HCT116 (cell line): ENCODE data around the gene YWHAB. TPM values are rescaled to one million over a fixed set of nuclear protein-coding genes. Genes with fewer than 3 reads are reported as not detected.

Source experiments
- ATAC-seq: fragments of 200-7000 bp; cut with Tn5 transposase; 2 replicates; pipeline ENCODE4 v1.9.1; 2020; ENCODE audit warnings: mild to moderate bottlenecking, moderate library complexity
- BruUV-seq: library from RNA; stranded (reverse); fragments of 400-500 nt; replicated peaks from 2 replicates; lab custom pipeline; 2021; lab: Mats Ljungman, UMichigan
- CTCF ChIA-PET: fragments of 300-600 bp; sonication (Branson Sonifier 250); formaldehyde crosslinking; loops from one replicate; lab custom pipeline; 2021; ENCODE audit warnings: antibody characterized with exemption; lab: Charles Lee
- POLR2A ChIA-PET: fragments of 300-600, 350-600 bp; sonication (Branson Sonifier 250); formaldehyde crosslinking; loops from one replicate; lab custom pipeline; 2021; ENCODE audit warnings: antibody characterized with exemption; lab: Charles Lee
- RAD21 ChIA-PET, 2 experiments: fragments of 300-600 bp; sonication (Branson Sonifier 250); formaldehyde crosslinking; loops; one replicate each; lab custom pipeline; 2023; ENCODE audit warnings: low total read pairs in 2 of 2; ENCODE audit not compliant: uncharacterized antibody in 2 of 2, unreplicated experiment in 2 of 2, low non-redundant PET in 1 of 2; lab: Charles Lee
- DNase-seq: peaks from one replicate; pipeline ENCODE4 v3.0.0-alpha.2; 2010; ENCODE audit warnings: low read depth, low spot score
- H2AFZ ChIP-seq: fragments of 200-600 bp; shearing (Covaris generic), sonication (generic); 2 replicates; pipeline ENCODE4 v1.6.1; 2017; ENCODE audit warnings: low read depth, mixed run types, mixed read lengths, antibody characterized with exemption, low read length; ENCODE audit not compliant: poor library complexity, severe bottlenecking
- H3K27ac ChIP-seq: 2 replicates; pipeline ENCODE4 v1.5.1; 2012; ENCODE audit warnings: low read depth, low read length
- H3K27me3 ChIP-seq: fragments of 200-600 bp; sonication (generic); 2 replicates; pipeline ENCODE4 v1.6.1; 2016; ENCODE audit warnings: mixed run types, low read length, mixed read lengths; ENCODE audit not compliant: insufficient read depth
- H3K36me3 ChIP-seq, 2 experiments: fragments of 200-500 bp in 1 of 2; fragments of 200-600 bp in 1 of 2; sonication (Bioruptor generic) in 1 of 2; sonication (generic) in 1 of 2; 2 replicates each; pipeline versions ENCODE4 v1.5.1 to v1.6.1; 2014 to 2016; ENCODE audit warnings: low read length in 2 of 2, inconsistent platforms in 1 of 2, mixed read lengths in 1 of 2, mixed run types in 1 of 2; ENCODE audit not compliant: insufficient read depth in 2 of 2, control insufficient read depth in 1 of 2
- H3K4me1 ChIP-seq, 2 experiments: fragments of 200-600 bp in 1 of 2; sonication (generic) in 1 of 2; 2 replicates each; pipeline versions ENCODE4 v1.5.1 to v1.6.1; 2012 to 2017; ENCODE audit warnings: low read length in 2 of 2, inconsistent platforms in 1 of 2, mild to moderate bottlenecking in 1 of 2, mixed read lengths in 1 of 2, mixed run types in 1 of 2, moderate library complexity in 1 of 2; ENCODE audit not compliant: insufficient read depth in 2 of 2, control insufficient read depth in 1 of 2
- H3K4me2 ChIP-seq: fragments of 200-600 bp; sonication (generic); 2 replicates; pipeline ENCODE4 v1.6.1; 2017; ENCODE audit warnings: mixed run types, low read length, mixed read lengths
- H3K4me3 ChIP-seq, 2 experiments: fragments of 200-600 bp in 1 of 2; sonication (generic) in 1 of 2; replicated peaks in 1 of 2; 2 replicates each; pipeline ENCODE4 v1.5.1; 2011 to 2016; ENCODE audit warnings: low read length in 2 of 2, control low read depth in 1 of 2, low read depth in 1 of 2, mild to moderate bottlenecking in 1 of 2, mixed read lengths in 1 of 2, mixed run types in 1 of 2
- H3K79me2 ChIP-seq: fragments of 200-600 bp; sonication (generic); 2 replicates; pipeline ENCODE4 v1.6.1; 2017; ENCODE audit warnings: mild to moderate bottlenecking, mixed run types, low read length, moderate library complexity, mixed read lengths; ENCODE audit not compliant: insufficient read depth
- H3K9ac ChIP-seq: fragments of 200-600 bp; sonication (generic); 2 replicates; pipeline ENCODE4 v1.6.1; 2016; ENCODE audit warnings: low read length, mixed read lengths
- H3K9me2 ChIP-seq: fragments of 200-600 bp; sonication (generic), shearing (Covaris generic); 2 replicates; pipeline ENCODE4 v1.6.1; 2017; ENCODE audit warnings: mixed run types, mild to moderate bottlenecking, moderate library complexity; ENCODE audit not compliant: insufficient read depth
- H3K9me3 ChIP-seq, 2 experiments: fragments of 200-500 bp in 1 of 2; fragments of 200-600 bp in 1 of 2; sonication (Bioruptor generic) in 1 of 2; sonication (generic) in 1 of 2; 2 replicates each; pipeline ENCODE4 v1.6.1; 2014 to 2017; ENCODE audit warnings: low read length in 2 of 2, mixed read lengths in 2 of 2, inconsistent platforms in 1 of 2, low read depth in 1 of 2, mild to moderate bottlenecking in 1 of 2, mixed run types in 1 of 2, moderate library complexity in 1 of 2; ENCODE audit not compliant: control insufficient read depth in 1 of 2, insufficient read depth in 1 of 2
- H4K20me1 ChIP-seq: fragments of 200-600 bp; sonication (generic), shearing (Covaris generic); 2 replicates; pipeline ENCODE4 v1.6.1; 2017; ENCODE audit warnings: mixed run types, mild to moderate bottlenecking, moderate library complexity; ENCODE audit not compliant: insufficient read depth
- CBX3 ChIP-seq: IDR thresholded peaks from 2 replicates; pipeline ENCODE4 v1.6.1; 2012; ENCODE audit warnings: low read depth
- CEBPB ChIP-seq: IDR thresholded peaks from 2 replicates; pipeline ENCODE4 v1.6.1; 2012; ENCODE audit warnings: low read depth
- CTCF ChIP-seq, 3 experiments: fragments of 200-600 bp in 1 of 3; sonication (generic) in 1 of 3; IDR thresholded peaks in 2 of 3; conservative IDR thresholded peaks in 1 of 3; 2 replicates each; pipeline ENCODE4 v1.5.1; 2012 to 2017; ENCODE audit warnings: low read depth in 2 of 3, low read length in 2 of 3, antibody characterized with exemption in 1 of 3, borderline replicate concordance in 1 of 3, control low read depth in 1 of 3, mild to moderate bottlenecking in 1 of 3, mixed read lengths in 1 of 3, mixed run types in 1 of 3, moderate library complexity in 1 of 3; ENCODE audit not compliant: insufficient read depth in 1 of 3
- EGR1 ChIP-seq: IDR thresholded peaks from 2 replicates; pipeline ENCODE4 v1.6.1; 2012; ENCODE audit warnings: low read depth
- ELF1 ChIP-seq: IDR thresholded peaks from 2 replicates; pipeline ENCODE4 v1.6.1; 2012; ENCODE audit warnings: low read depth, borderline replicate concordance
- EZH2 ChIP-seq: fragments of 200-600 bp; sonication (generic); IDR thresholded peaks from 2 replicates; pipeline ENCODE4 v1.6.1; 2017; ENCODE audit warnings: antibody characterized with exemption, mixed run types
- FOSL1 ChIP-seq: IDR thresholded peaks from 2 replicates; pipeline ENCODE4 v1.6.1; 2012; ENCODE audit warnings: low read depth
- JUND ChIP-seq: IDR thresholded peaks from 2 replicates; pipeline ENCODE4 v1.6.1; 2012
- MAX ChIP-seq: IDR thresholded peaks from 2 replicates; pipeline ENCODE4 v1.6.1; 2012
- POLR2A ChIP-seq: IDR thresholded peaks from 2 replicates; pipeline ENCODE4 v1.7.0; 2011; ENCODE audit warnings: borderline replicate concordance; ENCODE audit not compliant: insufficient read depth, insufficient read length; ENCODE audit errors: extremely low read depth
- RAD21 ChIP-seq: IDR thresholded peaks from 2 replicates; pipeline ENCODE4 v1.6.1; 2012; ENCODE audit warnings: low read depth, mild to moderate bottlenecking
- REST ChIP-seq: IDR thresholded peaks from 2 replicates; pipeline ENCODE4 v1.6.1; 2012; ENCODE audit warnings: low read depth
- SIN3A ChIP-seq: IDR thresholded peaks from 2 replicates; pipeline ENCODE4 v1.6.1; 2012; ENCODE audit warnings: low read depth
- SP1 ChIP-seq: IDR thresholded peaks from 2 replicates; pipeline ENCODE4 v1.6.1; 2012; ENCODE audit warnings: low read depth
- SRF ChIP-seq: IDR thresholded peaks from 2 replicates; pipeline ENCODE4 v1.6.1; 2012; ENCODE audit warnings: low read depth
- TCF7L2 ChIP-seq: IDR thresholded peaks from 2 replicates; pipeline ENCODE4 v1.7.0; 2011; ENCODE audit warnings: borderline replicate concordance, inconsistent platforms; ENCODE audit not compliant: insufficient read depth, insufficient read length; ENCODE audit errors: extremely low read depth
- YY1 ChIP-seq: IDR thresholded peaks from 2 replicates; pipeline ENCODE4 v1.6.1; 2011; ENCODE audit warnings: low read length, low read depth, moderate library complexity, mild to moderate bottlenecking; ENCODE audit not compliant: insufficient replicate concordance; ENCODE audit errors: extremely low read depth
- ZBTB33 ChIP-seq: IDR thresholded peaks from 2 replicates; pipeline ENCODE4 v1.6.1; 2011; ENCODE audit warnings: mild to moderate bottlenecking, low read length, moderate library complexity; ENCODE audit not compliant: insufficient replicate concordance; ENCODE audit errors: extremely low read depth
- ZFX ChIP-seq: fragments of 450-650 bp; IDR thresholded peaks from 2 replicates; pipeline ENCODE4 v1.6.1; 2017
- ZNF274 ChIP-seq: fragments of 200-500 bp; sonication (Bioruptor generic); IDR thresholded peaks from 2 replicates; pipeline ENCODE4 v1.6.1; 2014; ENCODE audit warnings: mild to moderate bottlenecking, low read depth, low read length, inconsistent platforms
- intact Hi-C: fragments of 100-400 bp; cut with micrococcal nuclease; formaldehyde crosslinking; loops from 2 replicates; pipeline ENCODE4 v1.10.0; 2022
- total RNA-seq: library from RNA; stranded (reverse); gene quantifications from one replicate; pipeline ENCODE4 v1.2.1, GENCODE V29; 2021; ENCODE audit not compliant: unreplicated experiment

YWHAB gene
- total RNA-seq, 1 experiment from 2014 or later, result 200 TPM

GRCh38 chr20:44930517-44931168 is 45.1 kb downstream of the YWHAB start:
- ATAC-seq (no peak), DNase-seq (no peak)
- no peak for TF ChIP-seq SP1
- TF ChIP-seq EGR1, result no peak
- no peak for TF ChIP-seq FOSL1
- no peak for TF ChIP-seq ZFX
- TF ChIP-seq YY1, result no peak
- TF ChIP-seq EZH2, result no peak
- TF ChIP-seq ZNF274, result no peak
- TF ChIP-seq ELF1, result no peak
- TF ChIP-seq ZBTB33, result no peak
- TF ChIP-seq TCF7L2, result no peak
- TF ChIP-seq CEBPB, result no peak
- no peak for TF ChIP-seq MAX
- TF ChIP-seq RAD21, result no peak
- no peak for TF ChIP-seq SIN3A
- TF ChIP-seq REST, result no peak
- TF ChIP-seq CTCF (IDR thresholded peaks at IDR 0.05 in 2 of 3, conservative IDR thresholded peaks at IDR 0.05 in 1 of 3; ENCODE audit: borderline replicate concordance in 1 of 3, insufficient read depth in 1 of 3, low read depth in 2 of 3, low read length in 2 of 3), result no peak
- no peak for TF ChIP-seq CBX3
- no peak for TF ChIP-seq SRF
- TF ChIP-seq JUND, result no peak
- no peak for TF ChIP-seq POLR2A
- CTCF ChIA-PET, result no interaction called here
- peaks cover 23% of the 10 kb centered on the region in 2 experiments; a peak in 3 of 4 replicates for H3K36me3 ChIP-seq
- H3K9me2 ChIP-seq, result no peaks in the 10 kb centered on the region
- H3K9me3 ChIP-seq, result no peaks in the 10 kb centered on the region
- intact Hi-C loops, result no loop called here
- no peak overlapping the region for H3K4me3 ChIP-seq
- H3K79me2 ChIP-seq, result no peaks in the 10 kb centered on the region
- no peak overlapping the region for H3K9ac ChIP-seq
- RAD21 ChIA-PET, result no interaction called here
- POLR2A ChIA-PET, result no interaction called here
- BruUV-seq, result no TSS peak
- H4K20me1 ChIP-seq, result no peaks in the 10 kb centered on the region
- H3K4me2 ChIP-seq, result no peak overlapping the region
- H3K4me1 ChIP-seq, result no peaks in the 10 kb centered on the region
- H3K27ac ChIP-seq, result no peak overlapping the region
- H3K27me3 ChIP-seq, result no peaks in the 10 kb centered on the region
- no peak overlapping the region for H2AFZ ChIP-seq
